OCI-M2 (cell line): ENCODE results near the gene AMFR.

ENCODE experiments used
- DNase-seq: peaks from one replicate; lab custom pipeline; 2025; ENCODE audit not compliant: unreplicated experiment; lab: John Stamatoyannopoulos, UW

The AMFR gene

DNA sequence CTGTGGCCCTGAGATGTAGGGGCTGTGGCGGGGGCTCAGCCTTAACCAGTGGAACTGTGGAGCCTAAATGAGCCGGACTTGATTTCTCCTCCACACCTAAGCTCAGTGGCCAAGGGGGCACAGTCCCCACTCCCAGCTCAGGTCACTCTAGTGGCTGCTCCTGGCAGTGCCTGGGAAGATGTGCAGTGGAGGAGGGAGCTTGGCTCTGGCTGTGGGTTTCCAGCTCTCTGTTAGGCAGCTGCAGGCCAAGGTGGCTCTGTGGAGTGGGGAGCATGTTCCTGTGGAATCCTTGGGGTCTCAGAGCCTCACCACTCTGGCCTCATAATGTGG lies 76.3 kb downstream of the AMFR start:
- DNase-seq: no peak

DNA sequence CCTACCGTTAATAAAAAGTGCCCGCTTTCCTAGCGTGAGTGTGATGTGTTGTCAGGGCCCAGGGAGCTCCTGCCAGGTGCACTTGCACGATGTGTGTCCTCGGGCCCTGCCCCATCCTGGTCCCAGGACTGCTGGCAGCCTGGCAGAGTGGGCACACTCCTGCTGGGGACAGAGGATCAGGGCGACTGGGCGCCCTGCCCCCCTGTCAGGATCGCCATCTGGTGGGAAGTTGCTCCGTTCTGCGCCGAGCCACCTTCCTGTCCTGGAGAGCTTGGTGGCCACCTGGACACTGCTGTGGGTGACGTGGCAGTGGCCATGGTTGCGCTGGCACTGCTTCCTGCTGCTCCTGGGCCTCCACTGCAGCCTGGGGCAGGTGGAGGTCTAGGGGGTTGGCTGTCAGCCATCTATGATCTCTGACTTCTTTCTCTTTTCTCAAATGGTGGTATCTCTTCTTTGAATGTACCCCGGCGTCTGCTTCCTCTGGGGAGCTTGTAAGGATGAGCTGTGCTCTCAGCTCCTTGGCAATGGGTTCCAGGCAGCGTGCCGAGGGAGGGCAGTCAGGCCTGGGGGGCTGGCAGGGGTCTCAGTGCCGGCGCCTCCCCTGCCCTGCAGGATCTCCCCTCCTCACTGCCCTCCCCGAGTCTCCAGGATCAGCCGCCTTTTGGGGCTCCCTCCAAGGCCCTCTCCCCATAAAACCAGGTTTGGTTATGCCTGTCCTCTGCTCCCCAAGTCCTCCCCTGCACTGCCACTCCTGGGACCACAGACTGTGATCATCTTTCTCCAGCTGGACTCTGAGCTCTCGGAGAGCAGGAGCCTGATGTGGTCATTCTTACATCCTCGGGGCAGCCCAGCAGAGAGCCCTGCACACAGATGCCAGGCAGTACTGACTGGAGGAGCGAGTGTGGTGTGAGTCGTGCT lies 76.9 kb downstream of the AMFR start:
- DNase-seq: no peak

DNA sequence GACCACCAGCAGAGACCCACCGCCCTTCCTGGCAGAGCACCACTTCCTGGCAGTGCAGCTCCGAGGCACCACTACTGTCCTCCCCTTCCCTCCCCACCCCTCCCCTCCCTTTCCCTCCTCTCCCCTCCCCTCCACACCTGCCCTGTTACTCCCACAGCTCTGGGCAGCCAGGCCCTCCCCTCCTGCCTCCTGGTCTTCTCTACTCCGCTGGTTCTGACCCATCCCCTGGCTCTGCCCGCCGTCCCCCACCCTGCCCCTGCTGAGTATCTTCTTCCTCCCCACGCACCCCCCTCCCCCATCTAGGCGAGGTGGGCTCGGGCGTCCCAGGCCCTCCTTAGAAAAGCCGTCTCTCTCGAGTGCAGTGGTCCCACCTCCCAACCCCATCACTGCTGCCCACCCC lies 77.7 kb downstream of the AMFR start:
- DNase-seq: no peak

DNA sequence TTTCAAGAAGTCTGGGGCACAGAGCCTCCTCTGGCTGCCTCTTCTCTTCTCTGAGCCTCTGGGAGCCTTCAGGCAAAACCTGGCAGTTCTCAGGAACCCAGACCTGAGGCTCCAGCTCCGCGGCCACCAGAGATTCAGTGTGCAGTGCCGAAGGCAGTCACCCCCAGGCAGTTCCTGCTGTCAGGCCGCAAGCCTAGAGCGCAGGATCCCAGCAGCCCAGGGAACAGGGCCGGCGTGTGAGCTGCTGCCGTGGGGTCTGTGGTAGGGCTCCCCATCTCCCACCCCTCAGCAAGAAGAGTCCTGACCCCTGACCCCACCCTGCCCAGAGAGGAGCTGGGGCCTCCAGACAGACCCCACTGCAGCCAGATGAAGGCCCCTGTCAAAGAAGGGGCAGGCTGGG lies 78.2 kb downstream of the AMFR start:
- no peak for DNase-seq

DNA sequence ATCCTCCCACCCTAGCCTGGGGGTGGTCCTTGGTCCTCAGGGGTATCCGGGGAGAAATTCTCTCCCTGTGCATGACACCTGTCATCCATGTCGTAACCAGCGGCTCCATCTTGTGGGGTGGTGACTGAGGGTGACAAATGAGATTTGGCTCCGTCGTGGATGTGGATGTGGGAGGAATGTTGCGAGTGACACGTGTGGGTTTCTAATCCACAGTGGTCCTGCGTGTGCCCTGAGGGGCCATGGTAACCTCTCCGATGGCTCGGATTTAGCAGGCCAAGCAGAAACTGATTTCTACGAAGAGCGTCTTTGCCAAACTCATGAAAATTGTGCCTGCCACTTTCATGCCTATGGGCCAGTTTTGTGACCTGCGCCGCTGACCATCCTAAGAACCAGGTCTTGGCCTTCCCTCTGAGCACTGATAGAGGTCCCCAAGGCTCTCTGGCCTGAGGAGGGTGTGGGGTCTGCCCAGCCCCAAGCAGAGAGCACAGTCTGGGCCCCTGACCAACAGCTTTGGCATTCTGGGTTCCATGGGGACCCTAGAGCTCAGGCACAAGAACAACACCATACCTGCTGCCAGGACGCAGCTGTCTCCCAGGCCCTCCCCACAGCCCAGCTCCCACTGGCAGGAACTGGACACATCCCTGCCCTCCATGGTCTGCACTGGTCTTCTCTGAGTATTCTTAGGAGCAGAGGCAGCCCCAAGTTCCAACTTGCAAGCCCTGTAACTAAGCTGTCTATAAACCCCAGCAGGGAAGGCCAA lies 79.0 kb downstream of the AMFR start:
- DNase-seq: no peak

DNA sequence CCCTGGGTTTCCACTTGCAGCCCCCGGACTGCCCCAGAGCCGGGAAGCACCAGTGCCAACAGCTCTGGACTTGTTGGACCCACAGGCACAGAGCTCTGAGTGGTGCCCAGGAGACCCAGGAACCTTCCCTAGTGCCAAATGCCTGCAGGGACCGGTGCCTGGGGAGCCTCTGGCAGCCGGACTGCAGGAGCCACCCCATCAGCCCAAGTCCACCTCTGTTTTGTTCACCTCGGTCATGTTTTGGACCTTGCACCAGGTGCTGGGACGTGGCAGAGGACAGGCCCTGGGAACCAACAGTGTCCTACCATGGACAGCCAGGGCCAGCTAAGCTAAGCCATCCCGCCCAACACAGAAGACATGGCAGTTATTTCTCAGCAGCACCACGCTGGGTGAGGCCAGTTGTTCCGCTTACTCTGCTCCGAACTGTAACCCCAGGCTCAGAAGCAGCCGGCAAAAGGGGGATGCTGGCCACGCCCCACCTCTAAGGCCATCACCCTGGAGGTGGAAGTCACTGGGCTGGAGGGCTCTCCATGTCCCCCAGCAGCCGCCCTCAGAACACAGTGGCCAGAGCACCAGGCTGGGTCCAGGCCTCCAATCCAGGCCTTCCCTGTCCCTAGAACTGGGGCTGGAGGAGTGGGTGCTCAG lies 79.8 kb downstream of the AMFR start:
- DNase-seq: no peak

DNA sequence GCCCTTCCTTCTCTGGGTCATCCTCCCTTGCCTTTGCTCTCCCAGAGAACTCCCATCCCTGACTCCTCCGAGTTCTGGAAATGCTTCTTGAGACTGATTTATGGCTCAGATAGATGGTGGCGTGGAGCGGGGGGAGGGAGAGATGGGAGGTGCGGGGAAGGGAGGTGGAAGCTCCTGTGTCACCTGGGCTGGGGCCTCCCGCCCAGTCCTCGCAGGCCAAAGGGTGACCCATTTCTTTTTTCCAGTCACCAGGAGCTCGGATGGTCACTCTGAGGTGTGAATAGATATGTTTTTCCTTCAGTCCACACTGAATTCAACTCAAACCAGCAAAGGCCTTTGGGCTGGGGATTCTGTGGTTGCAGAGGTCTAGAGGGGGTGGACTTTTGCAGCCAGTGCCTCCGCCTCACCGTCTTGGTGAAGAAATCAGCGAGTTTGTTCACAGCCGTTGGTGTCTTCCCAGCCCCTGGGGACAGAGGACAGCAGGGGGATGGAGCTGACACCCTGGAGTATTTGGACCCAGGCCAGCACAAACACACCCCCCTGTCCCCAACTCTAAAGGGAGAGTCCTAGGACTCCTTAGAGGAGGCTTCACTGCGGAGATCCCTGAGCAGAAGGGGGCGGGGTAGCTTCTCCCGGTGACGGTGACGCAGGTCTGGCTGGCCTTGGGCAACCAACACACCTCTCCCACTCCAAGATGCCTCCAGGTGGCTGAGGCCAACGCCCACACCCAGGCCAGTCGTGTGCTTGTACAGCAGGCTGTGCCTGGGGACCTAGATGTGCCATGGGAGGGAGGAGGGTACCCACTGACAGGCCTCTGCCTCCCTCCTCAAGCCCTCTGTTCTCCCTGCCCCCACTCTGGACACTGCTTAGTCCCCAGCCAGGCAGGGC lies 80.6 kb downstream of the AMFR start:
- DNase-seq: no peak

DNA sequence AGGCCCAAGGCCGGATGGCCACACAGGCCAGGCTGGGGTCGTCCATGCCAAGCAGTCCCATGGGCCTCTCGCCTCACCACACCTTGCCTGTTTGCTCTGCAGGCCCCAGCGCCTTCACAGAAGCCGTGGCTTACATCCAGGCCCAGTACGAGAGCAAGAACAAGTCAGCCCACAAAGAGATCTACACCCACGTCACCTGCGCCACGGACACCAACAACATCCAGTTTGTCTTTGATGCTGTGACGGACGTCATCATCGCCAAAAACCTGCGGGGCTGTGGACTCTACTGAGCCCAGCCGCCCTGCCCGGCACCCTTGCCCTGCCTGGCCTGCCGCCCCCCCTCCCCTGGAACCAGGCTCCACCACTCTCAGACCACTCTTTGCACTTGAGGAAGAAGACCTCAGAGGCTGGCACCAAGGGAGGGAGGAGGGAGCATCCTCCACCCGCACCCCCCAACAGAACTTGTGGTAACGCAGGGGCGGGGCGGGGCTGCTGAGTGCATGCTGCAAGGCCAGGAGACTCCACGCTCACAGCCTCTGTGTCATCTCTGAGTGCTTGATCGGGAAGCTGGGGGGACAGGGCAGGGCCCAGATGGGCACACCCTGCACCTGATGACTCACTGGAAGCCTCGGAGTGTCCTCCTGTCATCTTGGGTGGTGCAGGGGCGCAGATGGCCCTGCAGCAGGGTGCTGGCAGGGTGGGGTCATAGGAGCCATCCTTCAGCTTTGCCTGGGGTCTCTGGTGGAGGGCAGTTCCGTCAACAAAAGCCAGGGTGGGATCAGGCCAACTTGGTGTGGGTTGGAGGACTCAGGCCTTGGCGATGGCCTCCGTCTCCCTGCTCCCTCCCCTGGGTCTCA lies 81.5 kb downstream of the AMFR start:
- DNase-seq: no peak

DNA sequence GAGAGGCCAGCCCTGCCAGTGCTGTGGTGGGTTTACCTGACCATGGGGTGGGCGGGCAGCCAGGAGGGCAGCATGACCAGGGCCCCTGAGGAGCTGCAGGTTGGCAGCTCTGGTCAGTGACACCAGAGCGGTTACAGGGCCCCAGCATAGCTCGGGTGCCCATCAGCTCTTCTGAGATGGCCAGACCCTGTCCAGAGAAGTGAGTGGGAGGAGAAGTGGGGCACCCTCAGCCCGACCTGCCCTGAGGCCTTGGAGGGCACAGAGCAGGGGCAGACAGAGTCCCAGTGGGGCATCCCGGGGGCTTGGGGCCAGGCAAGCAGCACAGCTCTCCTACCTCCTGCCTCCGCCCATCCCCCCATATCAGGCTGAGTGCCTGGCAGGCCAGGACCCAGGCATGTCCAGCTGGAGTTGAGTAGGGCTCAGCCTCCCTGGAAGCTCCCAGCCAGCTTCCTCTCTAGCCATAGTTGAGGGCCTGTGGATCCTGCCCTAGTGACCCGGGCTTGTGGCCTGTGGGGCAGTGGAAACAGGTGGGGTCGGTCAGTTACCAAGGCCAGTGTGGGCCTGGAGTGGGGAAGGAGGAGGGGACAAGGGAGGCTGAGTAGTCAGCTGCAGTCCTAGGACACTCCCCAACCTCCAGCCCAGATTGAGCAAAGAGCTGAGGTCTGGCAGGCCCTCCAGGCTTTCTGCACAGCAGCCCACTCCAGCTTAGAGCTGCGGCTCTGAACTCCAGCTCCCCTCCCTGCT lies 83.5 kb downstream of the AMFR start:
- DNase-seq: no peak

DNA sequence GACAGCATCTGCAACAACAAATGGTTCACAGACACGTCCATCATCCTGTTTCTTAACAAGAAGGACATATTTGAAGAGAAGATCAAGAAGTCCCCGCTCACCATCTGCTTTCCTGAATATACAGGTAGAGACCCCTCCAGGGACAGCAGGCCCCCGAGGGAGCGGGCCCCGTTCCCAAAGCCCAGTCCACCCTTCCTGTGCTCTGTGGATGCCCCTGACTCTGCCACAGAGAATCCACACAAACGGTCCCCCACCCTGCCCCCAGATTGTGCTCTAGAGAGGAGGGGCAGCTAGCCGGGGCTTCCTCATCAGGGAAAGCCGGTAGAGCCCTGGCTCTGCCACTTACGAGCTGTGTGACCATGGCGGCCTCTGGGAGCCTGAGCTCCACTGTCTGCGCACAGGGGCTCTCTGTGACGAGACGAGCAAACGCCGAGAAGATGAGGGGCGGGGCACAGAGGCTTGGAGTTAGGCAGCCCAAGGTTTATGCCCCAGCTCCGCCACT lies 84.4 kb downstream of the AMFR start:
- DNase-seq: no peak

DNA sequence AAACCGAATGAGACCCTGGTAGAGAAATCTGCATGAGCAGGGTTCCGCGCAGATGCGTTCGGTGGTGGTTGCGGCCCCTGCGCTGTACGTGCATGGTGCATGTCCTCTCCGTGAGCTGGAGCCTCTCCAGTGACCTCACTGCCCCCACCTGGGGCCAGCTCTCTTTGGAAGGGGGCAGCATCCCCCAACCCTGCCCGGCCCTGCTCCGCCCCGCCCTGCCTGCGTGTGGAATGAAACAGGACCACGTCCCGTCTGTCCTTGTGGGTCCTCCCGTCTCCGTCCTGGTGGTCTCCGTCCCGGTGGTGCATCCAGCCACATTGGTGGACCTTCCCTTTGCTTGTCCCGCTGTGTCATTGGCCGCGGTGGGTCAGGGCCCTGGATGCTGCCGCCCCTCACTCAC lies 84.9 kb downstream of the AMFR start:
- DNase-seq: no peak

DNA sequence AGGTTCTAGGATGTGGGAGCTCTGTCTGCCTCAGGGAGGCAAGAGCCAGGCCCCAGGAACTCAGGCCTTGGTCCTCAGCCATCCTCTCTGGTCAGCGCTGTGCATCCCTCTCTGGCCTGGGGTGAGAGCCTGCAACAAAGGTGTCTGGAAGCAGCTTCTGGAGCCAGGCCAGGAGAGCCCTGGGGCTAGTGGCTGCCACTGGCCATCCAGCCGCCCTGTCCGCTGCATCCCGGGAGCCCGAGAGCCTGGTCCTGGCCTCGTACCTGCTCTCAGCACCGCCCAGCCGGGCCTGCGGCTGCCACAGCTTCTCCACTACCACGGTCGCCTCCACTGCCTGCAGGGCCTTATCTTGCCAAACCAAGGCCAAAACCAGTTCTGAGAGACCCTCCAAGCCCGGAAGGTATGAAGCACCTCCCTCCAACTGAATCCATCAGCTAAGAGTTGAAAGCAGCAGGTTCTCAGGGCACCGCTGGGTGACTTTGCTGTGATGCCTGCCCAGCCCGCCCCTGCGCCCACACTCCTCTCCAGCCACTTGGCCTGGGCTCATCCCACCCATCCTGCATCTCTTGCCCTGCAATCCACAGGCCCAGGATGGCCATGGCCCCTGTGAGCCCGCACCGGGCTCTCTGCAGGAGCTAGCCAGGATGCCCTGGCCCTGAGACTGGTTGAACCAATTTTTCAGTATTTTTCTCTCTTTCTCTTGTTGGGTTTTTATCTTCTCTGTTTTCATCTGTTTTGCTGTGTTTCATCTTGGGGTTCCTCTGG lies 85.7 kb downstream of the AMFR start:
- no peak for DNase-seq

DNA sequence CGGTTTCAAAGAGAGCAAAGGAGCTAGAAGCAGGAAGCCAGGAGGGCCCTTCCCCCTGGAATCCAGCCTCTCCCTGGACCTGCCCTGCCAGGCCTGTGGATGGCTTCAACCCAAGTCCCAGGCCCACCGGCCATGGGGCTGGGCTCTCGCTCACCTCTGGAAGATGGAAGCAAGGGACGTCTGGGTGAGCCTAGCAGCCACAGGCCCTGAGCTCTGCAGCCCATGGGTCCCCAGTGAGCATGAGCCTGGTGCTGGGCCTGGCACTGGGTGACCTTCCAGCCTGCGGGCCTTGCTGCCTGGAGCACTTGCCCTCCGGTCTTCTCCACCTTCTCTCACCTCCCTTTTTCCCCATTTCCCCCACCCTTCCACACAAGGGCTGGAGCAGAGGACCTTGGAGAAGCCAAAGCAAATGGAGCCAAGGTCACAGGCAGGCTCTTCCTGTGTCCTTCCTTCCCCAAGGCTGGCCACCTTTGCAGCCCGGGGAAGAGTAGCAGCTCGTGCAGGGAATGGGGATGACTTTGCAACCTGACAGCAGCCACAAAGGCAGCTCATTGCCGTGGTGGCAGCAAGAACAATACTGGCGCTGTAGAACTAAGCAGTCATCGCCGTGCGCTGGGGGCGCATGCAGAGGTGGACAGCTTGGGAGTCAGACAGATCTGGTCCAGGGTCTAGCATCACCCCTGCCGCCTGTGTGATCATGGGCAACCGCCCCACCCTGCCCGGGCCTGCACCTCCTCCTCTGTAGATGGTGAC lies 86.6 kb downstream of the AMFR start:
- DNase-seq: no peak

DNA sequence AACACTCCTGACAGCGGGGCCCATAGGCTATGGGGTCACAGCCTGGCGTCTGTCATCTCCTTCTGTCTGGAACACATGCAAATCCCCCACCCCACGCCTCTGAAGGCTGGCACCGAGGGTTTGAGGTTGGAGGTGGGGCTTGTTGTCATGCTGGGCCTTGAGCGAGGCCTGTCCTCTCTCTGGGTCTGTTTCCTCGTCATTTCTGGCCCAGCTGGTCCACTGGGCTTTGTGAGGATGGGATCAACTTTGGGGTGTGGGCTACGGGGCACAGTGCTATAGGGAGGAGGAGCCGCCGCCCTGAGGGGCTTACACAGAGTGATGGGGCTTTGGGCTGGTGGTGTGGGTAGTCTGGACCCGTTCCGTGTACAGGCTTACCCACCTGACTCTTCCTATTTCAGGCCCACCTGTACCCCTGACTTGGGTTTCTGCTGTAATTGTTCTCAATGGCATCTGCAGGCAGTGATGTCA lies 87.5 kb downstream of the AMFR start:
- DNase-seq: no peak

DNA sequence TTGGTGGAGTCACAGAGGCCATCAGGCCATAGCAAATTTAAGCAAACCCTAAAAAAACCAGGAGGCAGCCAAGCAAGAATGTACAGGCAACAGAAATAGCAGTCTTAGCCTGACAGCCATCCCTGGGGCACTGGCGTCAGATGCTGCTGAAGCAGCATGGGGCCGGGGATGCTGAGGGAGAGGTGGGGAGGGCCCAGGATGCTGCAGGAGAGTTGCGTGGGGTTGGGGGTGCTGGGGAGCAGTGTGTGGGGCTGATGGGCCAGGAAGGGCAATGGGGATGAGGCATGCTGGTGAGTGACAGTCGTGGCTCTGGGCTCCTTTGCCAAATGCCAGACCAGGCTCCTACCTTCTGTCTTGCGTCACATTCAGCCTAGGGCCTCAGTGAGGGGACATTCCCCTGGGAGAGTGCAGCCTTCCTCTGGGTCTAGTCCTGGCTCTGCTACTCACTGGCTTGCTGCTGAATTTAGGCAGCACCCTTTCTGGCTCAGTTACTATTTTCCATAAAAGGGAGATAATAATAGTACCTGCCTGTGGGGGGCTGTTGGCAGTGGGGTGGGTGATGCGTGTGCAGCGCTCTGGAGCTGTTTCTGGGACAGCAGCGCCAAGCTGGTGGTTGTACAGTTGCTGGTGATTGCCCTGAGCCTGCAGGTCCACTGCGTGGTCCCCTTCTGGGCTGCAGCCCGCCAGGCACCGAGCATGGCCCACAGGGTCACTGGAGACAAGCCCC lies 88.1 kb downstream of the AMFR start:
- DNase-seq: no peak

DNA sequence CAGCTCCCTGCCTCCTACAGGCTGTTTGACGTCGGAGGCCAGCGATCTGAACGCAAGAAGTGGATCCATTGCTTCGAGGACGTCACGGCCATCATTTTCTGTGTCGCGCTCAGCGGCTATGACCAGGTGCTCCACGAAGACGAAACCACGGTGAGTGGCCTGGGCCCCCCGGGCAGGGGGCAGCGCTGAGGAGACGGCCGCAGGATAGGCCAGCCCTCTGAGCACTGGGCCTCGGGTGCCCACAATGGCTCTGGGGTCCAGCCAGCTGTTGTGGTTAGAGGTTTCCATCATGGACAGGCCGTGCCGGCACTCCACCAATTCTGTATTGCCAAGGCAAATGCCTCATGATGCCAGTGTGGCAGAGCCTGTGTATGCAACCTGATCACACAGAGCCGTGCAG lies 88.6 kb downstream of the AMFR start:
- no peak for DNase-seq
